GM12875 (cell line): Measurements from ENCODE around the gene MOB3A.

Source experiments
- H3K4me3 ChIP-seq: one replicate; pipeline ENCODE4 v1.5.1; 2011; ENCODE audit warnings: low read depth, low read length, control low read depth
- CTCF ChIP-seq: IDR thresholded peaks from 2 replicates; pipeline ENCODE4 v1.5.1; 2011; ENCODE audit warnings: low read depth, mild to moderate bottlenecking, control low read depth, inconsistent platforms, low read length, moderate library complexity, borderline replicate concordance; ENCODE audit not compliant: insufficient read depth

MOB3A gene

GRCh38 chr19:2077833-2078619 is 18.1 kb downstream of the MOB3A start:
- no peak for TF ChIP-seq CTCF
- no peak overlapping the region for H3K4me3 ChIP-seq

- no peak for TF ChIP-seq CTCF
- no peak overlapping the region for H3K4me3 ChIP-seq
Measured at GRCh38 chr19:2077398-2077797, 18.7 kb downstream of the MOB3A start.

GRCh38 chr19:2076526-2076944 is 19.6 kb downstream of the MOB3A start:
- H3K4me3 ChIP-seq = no peak overlapping the region
- no peak for TF ChIP-seq CTCF

GRCh38 chr19:2072757-2073551 is 23.2 kb downstream of the MOB3A start:
- no peak overlapping the region for H3K4me3 ChIP-seq
- no peak for TF ChIP-seq CTCF

GRCh38 chr19:2070986-2071673 is 25.0 kb downstream of the MOB3A start:
- no peak overlapping the region for H3K4me3 ChIP-seq
- TF ChIP-seq CTCF = no peak

- H3K4me3 ChIP-seq = no peak overlapping the region
- TF ChIP-seq CTCF = no peak
Measured at GRCh38 chr19:2070436-2070827, 25.7 kb downstream of the MOB3A start.
